Vagina (tissue), 2 donors: ENCODE data around the gene TMEM139. TPM values are rescaled to one million over a fixed set of nuclear protein-coding genes. Genes with fewer than 3 reads are reported as not detected.
"Not testable (repeated sequence)": the region's sequence is repeated elsewhere in the genome, so short reads cannot be mapped to it uniquely, and the experiment has no call there.

Experiments used
- DNase-seq, 2 donors: peaks; one replicate each; pipeline ENCODE4 v3.0.0-alpha.2; 2017; ENCODE audit errors: extremely low spot score in 2 of 2
- H3K27ac ChIP-seq: fragments of 200-600 bp; sonication (generic); one replicate; pipeline ENCODE4 v1.5.1; 2019
- H3K27me3 ChIP-seq: fragments of 200-600 bp; sonication (generic); one replicate; pipeline ENCODE4 v1.5.1; 2019
- H3K36me3 ChIP-seq, 2 donors: fragments of 200-600 bp; sonication (generic); one replicate each; pipeline ENCODE4 v1.5.1; 2017 to 2019
- H3K4me1 ChIP-seq: fragments of 200-600 bp; sonication (generic); one replicate; pipeline ENCODE4 v1.5.1; 2019
- H3K4me3 ChIP-seq, 2 donors: fragments of 200-600 bp; sonication (generic); 1 replicate in 1 of 2; 2 replicates in 1 of 2; pipeline ENCODE4 v1.5.1; 2016 to 2019
- H3K9me3 ChIP-seq: fragments of 200-600 bp; sonication (generic); one replicate; pipeline ENCODE4 v1.5.1; 2019
- CTCF ChIP-seq, 3 experiments: fragments of 450-650 bp in 2 of 3; fragments of 200-600 bp in 1 of 3; sonication (generic) in 1 of 3; IDR thresholded peaks; one replicate each; pipeline ENCODE4 v1.5.1; 2017 to 2019; ENCODE audit warnings: antibody characterized with exemption in 3 of 3, mild to moderate bottlenecking in 2 of 3, moderate library complexity in 2 of 3
- POLR2A ChIP-seq, 2 donors: fragments of 450-650 bp; IDR thresholded peaks; one replicate each; pipeline ENCODE4 v1.6.1; 2017; ENCODE audit warnings: antibody characterized with exemption in 2 of 2, mild to moderate bottlenecking in 2 of 2, moderate library complexity in 2 of 2
- POLR2AphosphoS5 ChIP-seq, 2 donors: sonication (generic); formaldehyde crosslinking; IDR thresholded peaks; one replicate each; pipeline ENCODE4 v1.9.0; 2017; ENCODE audit warnings: antibody characterized with exemption in 2 of 2, mild to moderate bottlenecking in 2 of 2, low read depth in 1 of 2; ENCODE audit not compliant: insufficient read depth in 1 of 2
- intact Hi-C: fragments of 100-400 bp; cut with DNase I; formaldehyde crosslinking; loops from one replicate; pipeline ENCODE4 v1.15.1; 2023
- total RNA-seq: library from RNA; depleted of rRNA; stranded (reverse); fragments of >200 nt; gene quantifications from one replicate; pipeline ENCODE4 v1.2.3, GENCODE V29; 2016

The TMEM139 gene
- total RNA-seq, 1 donor from 2014 or later = not detected

DNA sequence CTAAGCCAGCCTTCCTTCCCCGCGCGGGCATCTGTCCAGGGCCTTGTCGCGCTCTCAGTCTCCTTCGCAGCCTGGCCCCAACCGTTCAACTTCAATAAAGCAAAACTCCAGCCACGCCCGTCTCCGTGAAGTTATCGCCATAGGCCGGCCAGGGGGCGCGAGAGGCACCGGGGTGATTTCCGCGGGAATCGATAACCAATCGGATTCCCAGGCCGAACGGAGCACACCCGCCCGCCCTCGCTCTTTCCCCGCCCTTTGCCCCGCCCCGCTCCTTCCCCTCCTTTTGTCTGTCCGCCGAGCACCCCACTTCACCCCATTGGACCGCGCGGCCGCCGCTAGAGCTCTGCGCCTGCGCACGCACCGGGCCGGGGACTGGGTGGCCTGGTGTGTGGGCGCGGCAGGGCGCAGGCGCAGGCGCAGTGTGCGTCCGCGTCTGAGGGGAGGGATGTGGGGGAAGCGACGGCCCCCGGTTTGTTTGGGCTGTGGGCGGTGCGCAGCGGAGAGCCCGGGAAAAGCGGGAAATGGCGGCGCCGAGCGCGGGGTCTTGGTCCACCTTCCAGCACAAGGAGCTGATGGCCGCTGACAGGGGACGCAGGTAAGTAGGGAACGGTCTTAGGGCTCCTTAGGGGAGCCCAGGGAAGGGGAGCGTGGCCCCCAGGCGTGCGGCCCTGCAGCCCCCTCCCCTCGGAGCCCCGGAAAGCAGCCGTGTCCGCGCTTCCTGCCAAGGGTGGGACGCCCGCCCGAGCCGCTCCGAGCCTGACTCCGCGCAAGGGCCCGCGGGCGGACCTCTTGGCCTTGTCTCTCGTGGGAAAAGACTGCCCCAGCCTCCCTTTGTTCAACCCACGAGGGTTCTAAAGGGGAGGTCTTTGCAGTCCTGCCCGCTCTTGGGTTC lies 3.4 kb downstream of the TMEM139 start, which contains the start of gene CASP2:
Gene CASP2 (plus strand): TSS at position 417 of the 892 bp plus-strand sequence. CDS start 105 bp downstream, at position 522.
- Histone ChIP-seq H3K27me3 (no peaks in the 10 kb centered on the region), H3K27ac (peak within 1 kb of the TSS; percentile 81), H3K4me1 (peaks cover 31% of the 10 kb centered on the region), H3K4me3 (peak within 1 kb of the TSS; percentile 85 to 86), H3K9me3 (no peaks in the 10 kb centered on the region), H3K36me3 (peaks cover 0 to 17% of the 10 kb centered on the region in 2 donors)
- intact Hi-C loops = loop anchor here (5.0 kb wide), 1 partner anchor 94 kb away; the partner anchor contains the start of gene ZYX
- peak in 1 of 2 donors; percentile 36 for TF ChIP-seq POLR2A (IDR thresholded peaks at IDR 0.05)
- TF ChIP-seq POLR2AphosphoS5 (IDR thresholded peaks at IDR 0.05; ENCODE audit: insufficient read depth in 1 of 2, low read depth in 1 of 2) = peak; percentile 36 to 93
- no peak for TF ChIP-seq CTCF (IDR thresholded peaks at IDR 0.05)
- DNase-seq = peak in 1 of 2 donors; percentile 95

DNA sequence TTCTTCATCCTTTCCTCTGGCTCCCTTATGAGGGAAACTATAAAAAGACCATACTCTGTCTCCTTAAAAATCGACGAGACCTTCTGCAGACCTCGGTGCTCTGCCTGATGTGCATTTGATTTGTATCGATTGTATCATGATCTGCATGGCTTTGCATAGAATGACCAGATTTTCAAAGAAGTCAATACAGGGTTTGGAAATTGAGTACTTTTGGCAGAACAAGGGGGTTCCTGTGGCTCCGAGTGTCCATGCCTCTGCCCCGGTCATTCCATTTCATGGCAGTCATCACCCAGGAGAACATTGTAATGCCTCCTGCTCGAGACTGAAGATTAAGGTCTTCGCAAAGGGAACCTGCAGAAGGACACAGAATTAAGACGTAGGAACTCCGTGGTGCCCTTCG lies 4.1 kb downstream of the TMEM139 start:
- H3K27me3 ChIP-seq = no peaks in the 10 kb centered on the region
- H3K4me3 ChIP-seq = peak overlapping the region; percentile 85 to 86
- intact Hi-C loops = loop anchor here (5.0 kb wide), 1 partner anchor 93 kb away; the partner anchor contains the start of gene ZYX
- H3K4me1 ChIP-seq = peaks cover 31% of the 10 kb centered on the region
- H3K36me3 ChIP-seq = peaks cover 0 to 23% of the 10 kb centered on the region in 2 donors
- no peak for DNase-seq
- no peaks in the 10 kb centered on the region for H3K9me3 ChIP-seq
- H3K27ac ChIP-seq = peak overlapping the region; percentile 81
- no peak for TF ChIP-seq POLR2A (IDR thresholded peaks at IDR 0.05)
- no peak for TF ChIP-seq CTCF (IDR thresholded peaks at IDR 0.05)
- no peak for TF ChIP-seq POLR2AphosphoS5 (IDR thresholded peaks at IDR 0.05; ENCODE audit: insufficient read depth in 1 of 2, low read depth in 1 of 2)

DNA sequence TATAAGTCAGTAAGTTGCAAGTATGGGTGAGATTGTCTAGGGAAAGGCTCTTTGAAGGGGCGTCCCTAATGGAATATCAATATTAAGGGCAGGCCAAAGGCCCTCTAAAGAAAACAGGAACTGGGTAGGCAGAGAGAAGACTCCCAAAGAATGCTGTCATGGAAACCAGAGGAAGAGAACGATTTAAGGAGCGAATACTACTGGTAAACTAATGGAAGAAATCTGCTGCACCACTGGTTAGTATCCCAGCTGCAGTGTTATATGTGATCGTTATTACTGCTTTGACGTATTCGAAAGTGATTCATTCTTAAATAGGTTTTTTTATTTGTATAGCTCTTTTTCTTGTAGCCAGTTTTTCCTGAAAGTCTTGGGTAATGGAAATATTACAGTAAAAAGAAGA lies 4.7 kb downstream of the TMEM139 start:
- TF ChIP-seq POLR2AphosphoS5 (IDR thresholded peaks at IDR 0.05; ENCODE audit: insufficient read depth in 1 of 2, low read depth in 1 of 2) = no peak
- TF ChIP-seq POLR2A (IDR thresholded peaks at IDR 0.05) = no peak
- no peak for TF ChIP-seq CTCF (IDR thresholded peaks at IDR 0.05)
- Histone ChIP-seq H3K27ac (peak overlapping the region; percentile 81), H3K36me3 (peaks cover 0 to 29% of the 10 kb centered on the region in 2 donors), H3K4me1 (peaks cover 31% of the 10 kb centered on the region), H3K4me3 (peak overlapping the region; percentile 85 to 86), H3K27me3 (no peaks in the 10 kb centered on the region), H3K9me3 (no peaks in the 10 kb centered on the region)
- no peak for DNase-seq
- intact Hi-C loops = loop anchor here (5.0 kb wide), 1 partner anchor 93 kb away; the partner anchor contains the start of gene ZYX

GRCh38 chr7:143289888-143290287 lies 5.1 kb downstream of the TMEM139 start:
- intact Hi-C loops = loop anchor here (5.0 kb wide), 1 partner anchor 92 kb away; the partner anchor contains the start of gene ZYX
- H3K27me3 ChIP-seq, H3K4me3 ChIP-seq, H3K27ac ChIP-seq, DNase-seq, H3K9me3 ChIP-seq: not testable (repeated sequence)
- Histone ChIP-seq H3K4me1 (peaks cover 31% of the 10 kb centered on the region), H3K36me3 (peaks cover 0 to 34% of the 10 kb centered on the region in 2 donors)

DNA sequence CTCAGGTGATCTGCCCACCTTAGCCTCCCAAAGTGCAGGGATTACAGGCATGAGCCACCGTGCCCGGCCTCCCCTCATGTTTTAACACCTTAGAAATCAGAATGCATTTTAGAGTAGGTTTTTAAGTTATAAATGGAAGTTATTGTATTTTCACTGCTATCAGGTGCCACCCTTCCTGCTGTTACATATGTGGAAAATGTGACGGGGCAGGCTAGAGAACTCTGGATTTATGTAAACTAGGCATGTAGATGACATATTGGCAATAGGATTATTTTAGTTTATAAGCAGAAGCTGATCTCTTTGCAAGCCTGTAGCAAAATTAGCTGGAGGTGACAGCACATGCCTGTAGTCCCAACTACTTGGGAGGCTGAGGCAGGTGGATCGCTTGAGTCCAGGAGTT lies 5.5 kb downstream of the TMEM139 start:
- H3K9me3 ChIP-seq = no peaks in the 10 kb centered on the region
- H3K4me3 ChIP-seq = no peak overlapping the region
- H3K27me3 ChIP-seq = no peaks in the 10 kb centered on the region
- no peak for DNase-seq
- intact Hi-C loops = no loop called here
- H3K27ac ChIP-seq = no peak overlapping the region
- TF ChIP-seq CTCF (IDR thresholded peaks at IDR 0.05) = no peak
- no peak for TF ChIP-seq POLR2A (IDR thresholded peaks at IDR 0.05)
- no peak for TF ChIP-seq POLR2AphosphoS5 (IDR thresholded peaks at IDR 0.05; ENCODE audit: insufficient read depth in 1 of 2, low read depth in 1 of 2)
- peaks cover 31% of the 10 kb centered on the region for H3K4me1 ChIP-seq
- peaks cover 0 to 38% of the 10 kb centered on the region in 2 donors for H3K36me3 ChIP-seq
